Stimulated activated CD8-positive, alpha-beta memory T cell treated with anti-CD3 and anti-CD28 coated beads, Interleukin-7, amount 100 ng/mL, for 1 hour (primary cell): Measurements from ENCODE around the gene GFRA1.

Experiments
- DNase-seq, 2 donors: peaks; one replicate each; pipeline ENCODE4 v3.0.0-alpha.2; 2020; ENCODE audit warnings: low read depth in 2 of 2

Gene GFRA1

GRCh38 chr10:116103668-116104067 lies 169.3 kb downstream of the GFRA1 start:
- DNase-seq, result no peak

DNA sequence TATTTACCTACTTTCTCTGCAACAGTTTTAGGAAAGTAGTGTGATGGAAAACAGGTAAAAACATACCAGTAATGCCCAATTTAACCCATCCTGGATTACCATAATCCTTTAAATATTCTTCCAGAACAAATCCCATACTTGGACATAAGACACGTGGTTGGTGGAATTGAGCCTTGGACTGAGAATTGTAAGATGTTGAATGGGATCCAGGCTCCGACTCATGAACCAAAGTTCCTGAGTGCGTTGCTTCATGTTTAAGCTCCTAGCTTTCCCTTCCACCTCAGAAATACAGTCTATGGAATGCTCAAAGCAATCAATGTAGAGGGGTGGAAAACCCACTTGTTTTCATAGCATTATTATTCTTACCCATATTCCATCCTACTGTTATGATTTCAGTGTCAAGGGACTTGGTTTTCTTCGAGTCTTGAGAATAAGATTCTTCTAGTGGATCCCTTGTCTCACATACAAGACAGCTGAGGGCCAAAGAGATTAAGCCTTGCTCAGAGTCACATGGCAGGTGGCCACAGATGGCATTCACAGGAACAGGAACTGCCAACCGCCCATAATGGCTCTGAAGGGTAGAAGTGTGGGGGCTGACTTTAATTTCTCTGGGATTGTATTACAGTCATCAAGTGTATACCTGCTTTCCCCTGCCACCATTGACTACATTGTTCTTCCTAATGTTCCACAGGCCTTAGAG lies 171.2 kb downstream of the GFRA1 start:
- DNase-seq, result no peak

DNA sequence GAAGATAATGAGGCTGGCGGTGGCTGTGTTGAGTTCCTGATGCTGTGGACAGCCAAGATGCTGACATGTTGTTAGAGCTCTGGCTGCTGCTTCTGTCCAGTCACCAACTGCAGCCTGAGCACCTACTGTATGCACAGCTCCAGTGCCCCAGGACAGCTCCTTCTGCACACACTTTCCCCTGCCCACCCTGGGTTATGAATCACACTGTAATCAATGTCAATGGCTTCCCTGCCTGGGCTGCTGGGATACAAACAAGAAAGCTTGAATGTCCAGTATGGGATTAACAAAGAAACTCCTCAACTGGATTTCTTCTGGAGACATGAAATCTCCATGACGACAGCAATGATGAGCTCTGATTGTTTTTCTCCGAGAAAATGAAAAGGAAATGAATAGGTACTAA lies 172.0 kb downstream of the GFRA1 start:
- no peak for DNase-seq

DNA sequence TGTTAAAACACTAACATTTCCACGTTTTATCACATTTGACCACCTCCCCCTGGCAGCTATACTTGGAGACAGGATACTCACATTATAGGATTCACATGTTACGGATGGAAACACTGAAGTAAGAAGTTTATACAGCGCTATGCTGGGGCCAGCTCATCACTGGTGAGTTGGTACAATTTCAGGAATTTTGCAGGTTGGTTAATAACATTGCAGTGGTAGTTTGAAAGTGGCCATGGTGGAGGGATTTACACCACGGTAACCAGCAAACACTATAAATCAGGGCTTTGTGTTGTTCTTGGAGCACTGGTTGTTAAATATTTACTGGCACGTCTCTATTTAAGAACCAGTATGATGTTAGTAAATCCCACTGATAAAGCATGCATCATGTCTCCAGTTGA lies 174.0 kb downstream of the GFRA1 start:
- DNase-seq, result no peak

GRCh38 chr10:116098411-116099022 lies 174.5 kb downstream of the GFRA1 start:
- no peak for DNase-seq

DNA sequence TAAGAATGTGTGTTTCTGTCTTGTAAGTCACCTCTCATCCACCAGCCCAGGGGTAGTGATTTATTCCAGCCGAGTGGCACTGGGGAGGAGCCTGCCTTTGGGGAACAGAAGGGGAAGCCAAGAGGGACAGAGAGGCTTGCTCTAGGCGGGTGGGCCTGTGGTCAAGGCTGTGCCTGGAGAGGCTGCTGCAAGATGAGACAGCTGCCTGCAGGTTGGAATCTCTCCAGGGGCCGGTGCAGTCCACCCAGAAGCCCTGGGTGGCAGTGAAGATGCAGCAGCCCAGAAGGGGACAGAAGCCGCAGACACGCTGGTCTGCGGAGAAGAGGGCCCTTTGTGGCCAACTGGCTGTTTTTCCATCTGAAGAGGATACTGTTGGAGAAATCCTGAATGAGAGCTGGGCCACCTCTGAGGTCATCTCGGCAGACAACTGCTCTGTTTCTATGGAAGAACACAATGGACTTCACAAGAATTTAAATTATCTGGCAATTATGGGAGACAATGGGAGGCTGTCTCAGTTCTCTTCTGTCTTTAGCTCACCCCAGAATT lies 175.7 kb downstream of the GFRA1 start:
- no peak for DNase-seq

GRCh38 chr10:116096526-116096925 lies 176.5 kb downstream of the GFRA1 start:
- no peak for DNase-seq

- DNase-seq, result no peak
Observed at GRCh38 chr10:116094356-116094755, 178.7 kb downstream of the GFRA1 start.

GRCh38 chr10:116093031-116093430 lies 180.0 kb downstream of the GFRA1 start:
- DNase-seq, result no peak

DNA sequence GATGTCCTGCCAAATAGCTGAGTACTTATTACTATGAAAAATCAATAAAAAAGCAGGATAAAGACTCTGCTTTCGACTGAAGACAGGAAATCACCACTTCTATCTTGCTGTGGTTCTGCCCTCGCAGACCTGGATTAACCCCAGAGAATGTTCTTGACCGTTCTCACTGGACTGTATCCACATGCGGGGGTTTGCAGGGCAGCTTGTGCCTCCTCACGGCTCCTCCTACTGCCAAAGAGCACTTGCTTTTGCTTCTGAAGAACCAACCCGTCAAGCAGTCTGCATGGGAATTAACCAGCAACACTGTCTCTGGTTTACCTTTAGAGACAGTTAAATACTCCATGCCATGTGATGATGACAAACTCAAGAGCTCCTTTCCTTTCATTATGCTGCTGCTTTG lies 184.0 kb downstream of the GFRA1 start:
- no peak for DNase-seq

DNA sequence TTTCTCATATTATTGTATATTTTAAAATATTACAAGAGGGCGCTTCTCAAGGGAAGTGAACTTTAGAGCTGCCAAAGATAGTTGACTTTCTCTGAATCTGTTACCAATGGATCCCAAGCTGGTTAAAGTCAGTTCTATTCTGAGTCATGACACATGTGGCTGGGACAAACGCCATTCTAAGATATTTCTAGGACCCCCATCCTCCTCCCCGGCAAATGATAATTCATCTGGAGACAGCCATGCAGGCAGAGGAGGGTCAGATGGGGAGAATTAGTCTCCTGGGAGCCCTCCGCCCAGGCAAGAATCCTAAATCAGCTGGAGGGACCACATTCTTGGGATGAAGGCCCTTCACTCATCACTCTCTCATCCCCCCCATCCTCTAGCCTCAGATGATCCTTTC lies 187.7 kb downstream of the GFRA1 start:
- no peak for DNase-seq

DNA sequence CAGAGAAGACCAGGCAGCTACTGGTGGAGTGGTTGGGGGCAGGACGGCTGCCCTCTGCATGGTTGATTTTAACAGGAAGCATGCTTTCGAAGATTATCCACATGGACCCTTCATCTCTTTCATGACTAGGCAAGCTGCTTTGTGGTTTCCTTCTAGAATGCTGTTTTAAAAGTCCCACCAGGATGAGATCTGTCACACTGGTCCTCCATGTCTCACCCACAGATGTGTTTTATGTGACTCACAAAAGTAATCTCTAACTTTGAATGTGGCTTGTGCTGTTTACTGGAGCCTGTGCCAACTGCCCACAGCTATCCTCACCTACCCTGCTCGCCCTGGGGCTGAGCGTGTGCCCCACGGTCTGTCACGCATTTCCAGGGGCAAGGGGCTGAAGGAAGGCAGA lies 188.8 kb downstream of the GFRA1 start:
- DNase-seq, result no peak

GRCh38 chr10:116083226-116083762 lies 189.7 kb downstream of the GFRA1 start:
- no peak for DNase-seq

GRCh38 chr10:116082762-116083161 lies 190.2 kb downstream of the GFRA1 start:
- DNase-seq, result no peak

DNA sequence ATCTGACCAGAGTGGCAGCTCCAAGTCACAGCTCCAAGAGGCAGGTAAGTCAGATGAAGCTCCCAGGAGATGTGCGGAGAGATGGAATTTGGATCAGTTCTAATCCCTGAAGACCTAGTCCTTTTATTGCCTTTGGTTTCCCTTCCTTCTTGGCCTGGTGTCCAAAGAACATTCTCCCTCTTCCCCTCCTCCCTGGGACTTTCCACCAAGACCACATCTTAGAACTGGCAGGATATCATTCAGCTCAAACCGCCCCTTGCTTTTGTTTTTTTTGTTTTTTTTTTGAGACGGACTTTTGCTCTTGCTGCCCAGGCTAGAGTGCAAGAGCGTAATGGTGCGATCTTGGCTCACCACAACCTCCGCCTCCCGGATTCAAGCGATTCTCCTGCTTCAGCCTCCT lies 190.8 kb downstream of the GFRA1 start:
- no peak for DNase-seq

DNA sequence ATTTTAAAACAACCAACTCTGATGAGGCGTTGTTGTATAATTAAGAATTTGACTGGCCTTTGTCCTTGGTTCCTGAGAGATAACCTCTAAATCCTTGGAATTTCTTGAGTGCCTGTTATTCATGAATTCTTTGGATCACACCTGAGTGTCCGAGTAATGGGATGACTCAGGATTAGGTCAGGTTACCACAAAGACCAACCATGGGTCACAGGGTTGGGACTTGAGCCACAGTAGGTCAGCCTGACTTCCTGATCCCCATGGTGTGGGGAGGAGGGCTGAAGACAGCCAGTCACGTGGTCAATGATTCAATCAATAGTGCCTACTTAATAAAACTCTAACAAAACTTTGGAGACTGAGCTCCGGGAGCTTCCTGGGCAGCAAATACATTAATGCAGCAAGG lies 192.5 kb downstream of the GFRA1 start:
- DNase-seq, result no peak

DNA sequence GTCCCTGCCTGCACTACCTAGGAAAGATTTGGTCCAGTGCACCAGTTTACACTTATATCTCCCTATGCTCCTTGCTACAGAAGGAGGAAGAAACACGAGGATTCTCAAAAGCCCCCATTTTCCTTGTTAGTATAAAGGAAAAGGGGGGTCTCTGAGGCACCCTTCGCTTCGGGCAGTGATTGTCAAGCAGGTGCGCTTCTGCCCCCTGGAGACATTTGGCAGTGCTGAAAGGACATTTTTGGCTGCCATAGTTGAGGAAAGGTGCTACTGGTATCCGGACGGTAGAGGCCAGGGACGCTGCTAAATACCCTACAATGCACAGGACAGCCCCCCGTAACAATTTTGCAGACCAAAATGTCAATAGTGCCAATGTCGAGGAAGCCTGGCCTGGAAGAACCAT lies 193.7 kb downstream of the GFRA1 start:
- no peak for DNase-seq

GRCh38 chr10:116076621-116077020 lies 196.4 kb downstream of the GFRA1 start:
- no peak for DNase-seq

- no peak for DNase-seq
Observed at GRCh38 chr10:116073510-116073909, 199.5 kb downstream of the GFRA1 start.

GRCh38 chr10:116073001-116073400 lies 200.0 kb downstream of the GFRA1 start:
- no peak for DNase-seq

DNA sequence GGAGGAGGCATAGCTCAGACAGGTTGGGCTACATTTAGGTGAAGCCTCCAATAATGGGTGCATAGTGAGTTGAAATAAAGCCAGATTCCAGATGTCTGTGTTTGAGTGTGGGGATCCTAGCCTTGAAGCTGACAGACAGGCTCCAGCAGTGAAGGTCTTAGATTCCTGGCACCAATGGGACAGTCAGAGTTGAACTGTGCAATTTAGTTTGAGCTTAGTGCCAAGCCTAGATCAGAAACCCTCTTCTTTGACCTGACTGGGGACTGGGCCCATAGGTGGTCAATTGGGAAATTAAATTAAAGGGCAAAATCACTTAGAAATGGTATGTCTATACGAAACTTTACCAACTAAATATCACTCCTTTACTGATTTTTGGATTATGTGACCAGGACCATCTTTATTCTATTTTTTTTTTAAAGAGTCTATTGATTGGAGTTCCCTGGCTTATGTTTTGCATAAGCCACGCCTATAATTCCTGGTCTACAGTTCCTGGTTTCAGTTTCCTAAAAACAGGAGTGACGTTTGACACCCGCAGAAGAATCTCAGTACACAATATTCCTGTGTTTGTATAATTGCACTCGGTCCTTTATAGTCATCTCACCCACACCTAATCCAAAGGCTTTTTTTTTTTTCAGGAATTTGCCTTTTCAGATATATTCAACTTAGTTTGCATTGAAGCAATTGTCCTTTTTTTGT lies 201.4 kb downstream of the GFRA1 start:
- no peak for DNase-seq

DNA sequence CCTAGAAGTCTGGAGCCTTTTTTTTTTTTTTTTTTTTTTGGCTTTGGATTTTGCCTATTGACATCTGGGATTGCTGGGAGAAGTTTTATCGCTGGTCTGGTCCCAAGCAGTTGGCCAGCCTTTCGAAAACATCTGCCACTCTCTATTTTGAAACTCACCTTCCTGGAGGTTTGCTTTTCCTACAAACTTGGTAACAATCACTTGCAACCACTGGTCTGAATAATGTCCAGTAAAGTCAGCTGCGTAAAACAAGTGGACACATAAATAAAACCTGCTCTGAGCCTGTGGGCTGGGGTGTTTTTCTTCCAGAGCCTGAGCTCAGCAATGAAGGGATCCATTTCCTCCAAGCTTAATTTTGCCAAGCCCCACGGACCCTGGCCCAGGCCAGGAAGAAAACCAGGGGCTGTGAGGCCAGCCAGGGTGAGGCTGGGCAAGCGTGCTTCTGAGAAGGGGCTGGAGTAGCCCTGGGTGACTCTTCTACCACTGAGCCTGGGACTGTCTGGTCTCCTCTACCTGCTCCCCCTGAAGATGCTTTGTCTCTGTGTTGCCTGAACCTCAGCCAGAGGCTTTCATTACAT lies 202.2 kb downstream of the GFRA1 start:
- DNase-seq, result no peak
